Mesenchymal stem cell (in vitro differentiated cells and primary cell): Measurements from ENCODE around the gene C8A.

Experiments used
- DNase-seq: peaks from one replicate; pipeline ENCODE4 v3.0.0-alpha.2; 2013
- H2AFZ ChIP-seq: one replicate; pipeline ENCODE4 v1.6.1; 2013; ENCODE audit warnings: low read depth, mild to moderate bottlenecking, control low read depth, inconsistent platforms, low read length, moderate library complexity
- H2AK5ac ChIP-seq: 2 replicates; pipeline ENCODE4 v1.6.1; 2013; ENCODE audit warnings: low read length, moderate library complexity, mild to moderate bottlenecking, inconsistent platforms; ENCODE audit not compliant: severe bottlenecking
- H2BK120ac ChIP-seq: one replicate; pipeline ENCODE4 v1.6.1; 2013; ENCODE audit warnings: low read depth, mild to moderate bottlenecking, inconsistent platforms, low read length, moderate library complexity
- H2BK12ac ChIP-seq, 2 experiments: one replicate each; pipeline ENCODE4 v1.6.1; 2013; ENCODE audit warnings: inconsistent platforms in 2 of 2, low read length in 2 of 2, mild to moderate bottlenecking in 2 of 2, moderate library complexity in 2 of 2, control low read depth in 1 of 2
- H2BK15ac ChIP-seq: one replicate; pipeline ENCODE4 v1.6.1; 2013; ENCODE audit warnings: mild to moderate bottlenecking, low read depth, inconsistent platforms; ENCODE audit not compliant: poor library complexity, severe bottlenecking
- H2BK5ac ChIP-seq: 2 replicates; pipeline ENCODE4 v1.6.1; 2013; ENCODE audit warnings: low read depth, mild to moderate bottlenecking, low read length, control low read depth, inconsistent platforms; ENCODE audit not compliant: poor library complexity, severe bottlenecking
- H3K14ac ChIP-seq, 2 experiments: one replicate each; pipeline ENCODE4 v1.6.1; 2013; ENCODE audit warnings: inconsistent platforms in 2 of 2, low read length in 2 of 2, control low read depth in 1 of 2, mild to moderate bottlenecking in 1 of 2, moderate library complexity in 1 of 2
- H3K18ac ChIP-seq, 2 experiments: one replicate each; pipeline ENCODE4 v1.6.1; 2013; ENCODE audit warnings: inconsistent platforms in 2 of 2, low read length in 2 of 2, control low read depth in 1 of 2, low read depth in 1 of 2, mild to moderate bottlenecking in 1 of 2
- H3K23ac ChIP-seq, 2 experiments: one replicate each; pipeline ENCODE4 v1.6.1; 2013; ENCODE audit warnings: inconsistent platforms in 2 of 2, low read length in 2 of 2, mild to moderate bottlenecking in 2 of 2, moderate library complexity in 2 of 2, control low read depth in 1 of 2
- H3K27ac ChIP-seq: 2 replicates; pipeline ENCODE4 v1.5.1; 2013; ENCODE audit warnings: mild to moderate bottlenecking, moderate library complexity, low read length, control low read depth, inconsistent platforms; ENCODE audit not compliant: poor library complexity, severe bottlenecking
- H3K27me3 ChIP-seq, 2 experiments: 2 replicates each; pipeline versions ENCODE4 v1.6.1 to v1.7.0; 2013; ENCODE audit warnings: low read length in 2 of 2, mild to moderate bottlenecking in 2 of 2, moderate library complexity in 2 of 2, control low read depth in 1 of 2, inconsistent platforms in 1 of 2; ENCODE audit not compliant: control insufficient read depth in 1 of 2, insufficient read depth in 1 of 2
- H3K36me3 ChIP-seq, 2 experiments: 2 replicates each; pipeline versions ENCODE4 v1.6.1 to v1.7.0; 2013; ENCODE audit warnings: low read length in 2 of 2, control low read depth in 1 of 2, inconsistent platforms in 1 of 2, low read depth in 1 of 2, mild to moderate bottlenecking in 1 of 2; ENCODE audit not compliant: insufficient read depth in 2 of 2, control insufficient read depth in 1 of 2
- H3K4ac ChIP-seq, 2 experiments: one replicate each; pipeline ENCODE4 v1.6.1; 2013; ENCODE audit warnings: inconsistent platforms in 2 of 2, low read length in 2 of 2, mild to moderate bottlenecking in 2 of 2, moderate library complexity in 2 of 2, control low read depth in 1 of 2, low read depth in 1 of 2
- H3K4me1 ChIP-seq: 2 replicates; pipeline ENCODE4 v1.6.1; 2013; ENCODE audit warnings: low read depth, low read length, control low read depth; ENCODE audit not compliant: control insufficient read depth, insufficient read depth
- H3K4me2 ChIP-seq: 2 replicates; pipeline ENCODE4 v1.6.1; 2013; ENCODE audit warnings: low read length, mild to moderate bottlenecking, inconsistent platforms; ENCODE audit not compliant: poor library complexity, severe bottlenecking
- H3K4me3 ChIP-seq, 2 experiments: 2 replicates each; pipeline versions ENCODE4 v1.5.1 to v1.7.0; 2013; ENCODE audit warnings: low read length in 2 of 2, mild to moderate bottlenecking in 2 of 2, control low read depth in 1 of 2, low read depth in 1 of 2; ENCODE audit not compliant: insufficient read depth in 1 of 2
- H3K79me1 ChIP-seq: replicated peaks from 2 replicates; pipeline ENCODE4 v1.6.1; 2013; ENCODE audit warnings: mild to moderate bottlenecking, control low read depth, low read length, inconsistent platforms; ENCODE audit not compliant: poor library complexity, severe bottlenecking
- H3K9ac ChIP-seq: 2 replicates; pipeline ENCODE4 v1.7.0; 2013; ENCODE audit warnings: mild to moderate bottlenecking, low read length, moderate library complexity
- H3K9me3 ChIP-seq: 2 replicates; pipeline ENCODE4 v1.7.0; 2013; ENCODE audit warnings: mild to moderate bottlenecking, low read length; ENCODE audit not compliant: control insufficient read depth
- H4K8ac ChIP-seq: one replicate; pipeline ENCODE4 v1.6.1; 2013; ENCODE audit warnings: inconsistent platforms, mild to moderate bottlenecking, low read length, moderate library complexity
- H4K91ac ChIP-seq: one replicate; pipeline ENCODE4 v1.6.1; 2013; ENCODE audit warnings: mild to moderate bottlenecking, low read length, inconsistent platforms
- WGBS: methylation state at CpG from one replicate; pipeline ENCODE4 v1.1.7; 2013; ENCODE audit warnings: mixed read lengths; 5-methylcytosine and 5-hydroxymethylcytosine counted together

C8A gene

GRCh38 chr1:56844545-56845136 lies 10.0 kb upstream of the C8A start:
- Histone ChIP-seq H3K23ac (no peak overlapping the region), H2AK5ac (no peak overlapping the region), H3K36me3 (no peaks in the 10 kb centered on the region), H2BK120ac (no peak overlapping the region), H3K27me3 (peaks cover 0 to 14% of the 10 kb centered on the region in 2 experiments), H2BK15ac (no peak overlapping the region), H2BK12ac (no peak overlapping the region), H3K14ac (no peak overlapping the region), H4K91ac (no peak overlapping the region), H3K4me3 (no peak overlapping the region), H3K4me1 (peaks cover 4% of the 10 kb centered on the region), H3K4me2 (peak overlapping the region; percentile 5), H3K18ac (no peak overlapping the region), H3K79me1 (no peaks in the 10 kb centered on the region), H3K27ac (no peak overlapping the region), H2AFZ (no peak overlapping the region), H2BK5ac (no peak overlapping the region), H4K8ac (no peak overlapping the region), H3K4ac (no peak overlapping the region), H3K9ac (no peak overlapping the region), H3K9me3 (peaks cover 4% of the 10 kb centered on the region)
- DNase-seq, result no peak
- WGBS, result 62% methylated on average over 9 of the region's 9 CpGs

GRCh38 chr1:56845343-56845742 lies 9.3 kb upstream of the C8A start:
- no peaks in the 10 kb centered on the region for H3K9me3 ChIP-seq
- no peak overlapping the region for H2BK120ac ChIP-seq
- H3K4me3 ChIP-seq, result no peak overlapping the region
- 79% methylated on average over 3 of the region's 3 CpGs for WGBS
- no peak overlapping the region for H2AFZ ChIP-seq
- H3K4me1 ChIP-seq, result peaks cover 4% of the 10 kb centered on the region
- no peak overlapping the region for H2BK5ac ChIP-seq
- no peak for DNase-seq
- H3K27me3 ChIP-seq, result peaks cover 0 to 14% of the 10 kb centered on the region in 2 experiments
- H4K91ac ChIP-seq, result no peak overlapping the region
- H3K79me1 ChIP-seq, result no peaks in the 10 kb centered on the region
- H3K4ac ChIP-seq, result no peak overlapping the region
- no peak overlapping the region for H3K9ac ChIP-seq
- no peak overlapping the region for H3K18ac ChIP-seq
- H3K27ac ChIP-seq, result no peak overlapping the region
- no peak overlapping the region for H2BK12ac ChIP-seq
- H4K8ac ChIP-seq, result no peak overlapping the region
- H2AK5ac ChIP-seq, result no peak overlapping the region
- no peak overlapping the region for H3K23ac ChIP-seq
- no peak overlapping the region for H2BK15ac ChIP-seq
- H3K14ac ChIP-seq, result no peak overlapping the region
- no peak overlapping the region for H3K4me2 ChIP-seq
- H3K36me3 ChIP-seq, result no peaks in the 10 kb centered on the region

GRCh38 chr1:56849750-56850149 lies 4.8 kb upstream of the C8A start:
- 80% methylated on average over 7 of the region's 7 CpGs for WGBS
- no peak overlapping the region for H3K4ac ChIP-seq

GRCh38 chr1:56850411-56850810 lies 4.2 kb upstream of the C8A start:
- H3K36me3 ChIP-seq, result no peaks in the 10 kb centered on the region
- no peak overlapping the region for H4K8ac ChIP-seq
- no peak overlapping the region for H2BK12ac ChIP-seq
- no peak overlapping the region for H3K4me2 ChIP-seq
- WGBS, result 74% methylated on average over 2 of the region's 2 CpGs
- no peaks in the 10 kb centered on the region for H3K27me3 ChIP-seq
- no peak overlapping the region for H3K18ac ChIP-seq
- no peak overlapping the region for H4K91ac ChIP-seq
- no peak overlapping the region for H2AFZ ChIP-seq
- no peak overlapping the region for H3K4me3 ChIP-seq
- no peaks in the 10 kb centered on the region for H3K9me3 ChIP-seq
- no peak for DNase-seq
- H3K79me1 ChIP-seq, result no peaks in the 10 kb centered on the region
- no peak overlapping the region for H2BK120ac ChIP-seq
- H3K23ac ChIP-seq, result no peak overlapping the region
- H3K14ac ChIP-seq, result no peak overlapping the region
- no peaks in the 10 kb centered on the region for H3K4me1 ChIP-seq
- no peak overlapping the region for H3K4ac ChIP-seq
- H2BK5ac ChIP-seq, result no peak overlapping the region
- H3K9ac ChIP-seq, result no peak overlapping the region
- no peak overlapping the region for H2AK5ac ChIP-seq
- H2BK15ac ChIP-seq, result no peak overlapping the region
- H3K27ac ChIP-seq, result no peak overlapping the region

More at GRCh38 chr1:56849750-56850149, 4.8 kb upstream of the C8A start:
- H3K18ac ChIP-seq, result no peak overlapping the region
- no peak overlapping the region for H2BK15ac ChIP-seq
- H3K9me3 ChIP-seq, result no peaks in the 10 kb centered on the region
- no peak overlapping the region for H3K23ac ChIP-seq
- H3K4me3 ChIP-seq, result no peak overlapping the region
- H3K27me3 ChIP-seq, result peaks cover 0 to 3% of the 10 kb centered on the region in 2 experiments
- H2BK5ac ChIP-seq, result no peak overlapping the region
- H3K9ac ChIP-seq, result no peak overlapping the region
- no peak overlapping the region for H2AFZ ChIP-seq
- H3K36me3 ChIP-seq, result no peaks in the 10 kb centered on the region
- H3K79me1 ChIP-seq, result no peaks in the 10 kb centered on the region
- no peak overlapping the region for H4K91ac ChIP-seq
- H3K14ac ChIP-seq, result no peak overlapping the region
- DNase-seq, result no peak
- peaks cover 2% of the 10 kb centered on the region for H3K4me1 ChIP-seq
- no peak overlapping the region for H2BK12ac ChIP-seq
- H4K8ac ChIP-seq, result no peak overlapping the region
- H3K4me2 ChIP-seq, result no peak overlapping the region
- H2BK120ac ChIP-seq, result no peak overlapping the region
- H2AK5ac ChIP-seq, result no peak overlapping the region
- H3K27ac ChIP-seq, result no peak overlapping the region
